Spinal cord (tissue), 10 donors: Measurements from ENCODE around the gene PTPN1. TPM values are rescaled to one million over a fixed set of nuclear protein-coding genes. Genes with fewer than 3 reads are reported as not detected.

Experiments
- DNase-seq, 6 donors: peaks; one replicate each; pipeline versions ENCODE4 v3.0.0 to v3.0.0-alpha.2; 2013 to 2015; ENCODE audit warnings: low spot score in 6 of 6, low read depth in 4 of 6
- H3K27ac ChIP-seq: one replicate; pipeline ENCODE4 v1.5.1; 2013; ENCODE audit warnings: low read depth, low read length, control low read depth
- H3K27me3 ChIP-seq: one replicate; pipeline ENCODE4 v1.6.1; 2013; ENCODE audit warnings: low read length; ENCODE audit not compliant: control insufficient read depth, insufficient read depth
- H3K36me3 ChIP-seq: one replicate; pipeline ENCODE4 v1.6.1; 2013; ENCODE audit warnings: low read length; ENCODE audit not compliant: control insufficient read depth, insufficient read depth
- H3K4me1 ChIP-seq: one replicate; pipeline ENCODE4 v1.6.1; 2013; ENCODE audit warnings: low read length; ENCODE audit not compliant: control insufficient read depth, insufficient read depth
- H3K4me3 ChIP-seq: one replicate; pipeline ENCODE4 v1.5.1; 2013; ENCODE audit warnings: low read depth, low read length, control low read depth
- H3K9me3 ChIP-seq: one replicate; pipeline ENCODE4 v1.6.1; 2013; ENCODE audit warnings: low read length; ENCODE audit not compliant: control insufficient read depth, insufficient read depth
- WGBS: methylation state at CpG from one replicate; pipeline ENCODE4 v1.1.5; 2013; ENCODE audit warnings: missing lambda C conversion rate; ENCODE audit not compliant: insufficient coverage; 5-methylcytosine and 5-hydroxymethylcytosine counted together
- polyA plus RNA-seq, 2 donors: library from polyadenylated mRNA; unstranded; fragments of 120-200 nt; gene quantifications; one replicate each; pipeline ENCODE4 v1.2.1, GENCODE V29; 2013; ENCODE audit not compliant: insufficient read length in 2 of 2
- total RNA-seq, 2 donors: library from RNA; depleted of rRNA in 1 of 2; stranded (reverse); fragments of 120-200 nt in 1 of 2; fragments of >200 nt in 1 of 2; gene quantifications; one replicate each; pipeline versions ENCODE4 v1.2.3 to v1.2.4, GENCODE V29; 2013 to 2014
- donor health status: healthy.

Gene PTPN1
- total and polyA plus RNA-seq, 4 donors = 15.4 to 24.2 (median 22.7) TPM

GRCh38 chr20:50569864-50570836 lies 60.0 kb downstream of the PTPN1 start:
- H3K27ac ChIP-seq = no peak overlapping the region
- H3K4me1 ChIP-seq = peaks cover 22% of the 10 kb centered on the region
- no peaks in the 10 kb centered on the region for H3K9me3 ChIP-seq
- H3K36me3 ChIP-seq = peaks cover 32% of the 10 kb centered on the region
- no peak overlapping the region for H3K4me3 ChIP-seq
- DNase-seq = no peak
- 98% methylated on average over 8 of the region's 14 CpGs for WGBS
- no peaks in the 10 kb centered on the region for H3K27me3 ChIP-seq

DNA sequence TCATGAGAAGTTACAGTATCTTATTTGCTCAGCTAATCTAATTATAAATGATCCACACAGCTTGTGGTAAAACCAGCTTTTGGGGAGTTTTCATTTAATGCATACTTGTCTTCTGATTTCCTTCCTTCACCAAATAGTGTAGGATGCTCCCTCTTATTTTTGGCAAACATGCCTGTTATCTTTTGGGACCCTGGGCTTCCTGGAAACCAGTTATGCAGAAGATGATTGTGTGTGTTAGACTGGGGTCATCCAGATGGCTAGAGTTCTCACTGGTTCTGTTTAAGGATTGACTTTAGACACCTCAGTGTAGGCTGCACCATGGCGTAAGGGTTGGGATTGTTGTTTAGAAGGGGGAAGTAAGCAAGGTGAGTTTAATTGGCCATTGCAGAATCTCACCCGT lies 61.3 kb downstream of the PTPN1 start:
- Histone ChIP-seq H3K27ac (no peak overlapping the region), H3K4me1 (peaks cover 26% of the 10 kb centered on the region), H3K4me3 (no peak overlapping the region), H3K27me3 (no peaks in the 10 kb centered on the region), H3K36me3 (peaks cover 40% of the 10 kb centered on the region), H3K9me3 (no peaks in the 10 kb centered on the region)
- WGBS = 80% methylated on average over 1 of the region's 2 CpGs
- DNase-seq = no peak

- Histone ChIP-seq H3K36me3 (peaks cover 48% of the 10 kb centered on the region), H3K4me1 (peaks cover 36% of the 10 kb centered on the region), H3K27me3 (no peaks in the 10 kb centered on the region), H3K9me3 (no peaks in the 10 kb centered on the region), H3K27ac (peak overlapping the region; percentile 43), H3K4me3 (no peak overlapping the region)
- peak; percentile 38 to 95 (median 67) for DNase-seq
- WGBS = 29% methylated on average over 6 of the region's 6 CpGs
These were observed 63.0 kb downstream of the PTPN1 start for GRCh38 chr20:50572938-50573777.

DNA sequence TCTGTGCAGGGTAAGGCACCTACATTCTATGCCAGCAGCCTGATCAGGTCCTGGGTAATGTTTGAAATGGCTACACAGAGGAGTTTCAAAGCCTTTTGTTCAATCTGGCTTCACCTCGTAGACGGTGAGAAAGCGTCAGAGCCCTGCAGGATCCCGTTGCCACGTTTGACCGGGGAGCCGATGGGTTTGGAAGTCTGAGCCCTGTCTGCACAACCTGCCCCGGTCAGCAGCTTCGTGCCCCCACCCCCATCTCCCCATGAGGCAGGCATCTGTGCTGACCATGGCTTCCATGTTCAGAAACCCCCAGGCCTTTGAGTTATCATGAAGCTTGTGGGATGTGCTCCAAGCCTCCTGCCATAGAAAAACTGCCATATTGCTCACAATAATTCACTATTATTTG lies 63.9 kb downstream of the PTPN1 start:
- Histone ChIP-seq H3K36me3 (peaks cover 48% of the 10 kb centered on the region), H3K9me3 (no peaks in the 10 kb centered on the region), H3K4me3 (no peak overlapping the region), H3K4me1 (peaks cover 36% of the 10 kb centered on the region), H3K27ac (no peak overlapping the region), H3K27me3 (no peaks in the 10 kb centered on the region)
- 71% methylated on average over 9 of the region's 9 CpGs for WGBS
- no peak for DNase-seq

GRCh38 chr20:50574586-50574985 lies 64.4 kb downstream of the PTPN1 start:
- 100% methylated on average over 1 of the region's 5 CpGs for WGBS
- DNase-seq = no peak
- H3K27me3 ChIP-seq = no peaks in the 10 kb centered on the region
- no peaks in the 10 kb centered on the region for H3K9me3 ChIP-seq
- H3K36me3 ChIP-seq = peaks cover 48% of the 10 kb centered on the region
- H3K4me3 ChIP-seq = no peak overlapping the region
- H3K4me1 ChIP-seq = peaks cover 36% of the 10 kb centered on the region
- no peak overlapping the region for H3K27ac ChIP-seq

DNA sequence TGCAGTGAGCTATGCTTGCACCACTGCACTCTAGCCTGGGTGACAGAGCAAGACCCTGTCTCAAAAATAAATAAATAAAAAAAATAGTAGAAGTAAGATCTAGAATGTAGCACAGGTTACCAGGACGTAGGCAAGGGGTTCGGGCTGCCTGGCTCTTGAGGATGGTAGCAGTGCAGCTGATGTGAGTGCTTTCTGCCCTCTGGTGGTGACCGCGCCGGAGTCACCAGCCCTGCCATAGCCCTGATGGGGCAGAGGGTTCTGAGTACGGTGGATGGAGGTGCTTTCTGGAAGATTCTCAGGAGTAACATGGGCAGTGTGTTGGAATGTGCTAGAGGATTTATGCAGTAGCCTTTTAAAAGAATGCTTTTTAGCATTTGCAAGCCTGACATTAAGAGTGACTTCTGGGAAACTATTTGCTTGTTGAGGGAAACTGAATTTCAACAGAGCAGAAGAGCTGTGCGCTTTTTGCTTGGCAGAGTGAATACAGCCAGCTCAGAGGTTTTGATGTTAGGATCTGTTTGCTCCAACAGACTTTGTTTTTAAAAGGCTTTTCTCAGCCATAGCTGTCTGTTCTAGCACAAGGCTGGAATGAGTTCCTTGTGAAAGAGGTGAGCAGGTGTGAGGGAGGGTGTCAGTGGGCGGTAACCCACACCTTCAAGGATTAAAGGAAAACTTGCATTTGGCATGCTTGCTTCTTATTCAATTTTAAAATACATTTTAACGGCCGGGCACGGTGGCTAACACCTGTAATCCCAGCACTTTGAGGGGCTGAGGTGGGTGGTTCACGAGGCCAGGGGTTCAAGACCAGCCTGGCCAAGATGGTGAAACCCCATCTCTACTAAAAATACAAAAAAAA lies 65.9 kb downstream of the PTPN1 start:
- no peaks in the 10 kb centered on the region for H3K9me3 ChIP-seq
- peaks cover 33% of the 10 kb centered on the region for H3K4me1 ChIP-seq
- DNase-seq = peak in 2 of 6 donors; percentile 68 to 78
- no peaks in the 10 kb centered on the region for H3K27me3 ChIP-seq
- H3K4me3 ChIP-seq = no peak overlapping the region
- peaks cover 58% of the 10 kb centered on the region for H3K36me3 ChIP-seq
- WGBS = 44% methylated on average over 8 of the region's 12 CpGs
- H3K27ac ChIP-seq = no peak overlapping the region

GRCh38 chr20:50577175-50578018 lies 67.2 kb downstream of the PTPN1 start:
- Histone ChIP-seq H3K36me3 (peaks cover 68% of the 10 kb centered on the region), H3K27ac (no peak overlapping the region), H3K4me1 (peaks cover 32% of the 10 kb centered on the region), H3K27me3 (no peaks in the 10 kb centered on the region), H3K9me3 (no peaks in the 10 kb centered on the region), H3K4me3 (no peak overlapping the region)
- DNase-seq = peak in 2 of 6 donors; percentile 79 to 92
- WGBS = 57% methylated on average over 17 of the region's 17 CpGs

DNA sequence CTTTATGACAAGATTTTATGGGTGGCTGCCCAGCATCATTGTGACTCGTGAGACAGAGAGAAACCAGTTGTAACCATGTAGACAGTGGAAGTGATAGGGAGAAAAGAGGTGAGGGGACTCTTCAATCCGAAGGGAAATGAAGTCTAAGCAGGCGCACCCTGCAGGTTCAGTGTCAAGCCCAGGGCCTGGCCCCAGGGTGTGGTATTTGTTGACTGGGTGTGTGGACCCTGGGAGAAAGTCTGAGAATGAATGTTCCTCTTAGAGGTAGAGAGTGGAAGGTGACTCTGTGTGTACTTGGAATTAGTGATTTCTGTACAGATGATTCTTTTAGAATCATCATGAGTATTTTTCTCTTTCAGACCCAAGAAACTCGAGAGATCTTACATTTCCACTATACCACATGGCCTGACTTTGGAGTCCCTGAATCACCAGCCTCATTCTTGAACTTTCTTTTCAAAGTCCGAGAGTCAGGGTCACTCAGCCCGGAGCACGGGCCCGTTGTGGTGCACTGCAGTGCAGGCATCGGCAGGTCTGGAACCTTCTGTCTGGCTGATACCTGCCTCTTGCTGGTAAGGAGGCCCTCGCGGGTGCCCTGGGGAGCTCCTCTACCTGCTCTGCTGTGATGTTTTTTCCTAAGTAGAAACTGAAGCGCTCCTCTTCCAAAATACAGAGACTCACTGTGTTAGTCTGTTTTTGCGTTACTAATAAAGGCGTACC lies 68.0 kb downstream of the PTPN1 start:
- Histone ChIP-seq H3K27me3 (no peaks in the 10 kb centered on the region), H3K9me3 (no peaks in the 10 kb centered on the region), H3K4me3 (no peak overlapping the region), H3K4me1 (peaks cover 24% of the 10 kb centered on the region), H3K27ac (no peak overlapping the region), H3K36me3 (peaks cover 76% of the 10 kb centered on the region)
- 97% methylated on average over 12 of the region's 14 CpGs for WGBS
- DNase-seq = no peak
